GM23338 (cell line): ENCODE measurements around the gene DRGX. TPM values are rescaled to one million over a fixed set of nuclear protein-coding genes. Genes with fewer than 3 reads are reported as not detected.

Experiments
- ATAC-seq: fragments of 200-7000 bp; cut with Tn5 transposase; 3 replicates; pipeline ENCODE4 v1.9.1; 2020
- DNase-seq: peaks from one replicate; pipeline ENCODE4 v3.0.0-alpha.2; 2015; ENCODE audit warnings: low spot score
- H2AFZ ChIP-seq: fragments of 200-600 bp; sonication (generic); 2 replicates; pipeline ENCODE4 v1.8.0; 2016; ENCODE audit warnings: antibody characterized with exemption, mild to moderate bottlenecking, moderate library complexity
- H3F3A ChIP-seq: fragments of 200-600 bp; sonication (generic); replicated peaks from 2 replicates; pipeline ENCODE4 v1.8.0; 2017; ENCODE audit warnings: antibody characterized with exemption, mixed run types, low read depth
- H3K27ac ChIP-seq: fragments of 200-600 bp; sonication (generic); 2 replicates; pipeline ENCODE4 v1.6.1; 2016; ENCODE audit warnings: low read depth
- H3K27me3 ChIP-seq: fragments of 200-600 bp; sonication (generic); 2 replicates; pipeline ENCODE4 v1.8.0; 2016; ENCODE audit warnings: mild to moderate bottlenecking, mixed run types, moderate library complexity; ENCODE audit not compliant: insufficient read depth
- H3K36me3 ChIP-seq: fragments of 200-600 bp; sonication (generic); 2 replicates; pipeline ENCODE4 v1.8.0; 2016; ENCODE audit warnings: mild to moderate bottlenecking; ENCODE audit not compliant: insufficient read depth
- H3K4me1 ChIP-seq: fragments of 200-600 bp; sonication (generic); 2 replicates; pipeline ENCODE4 v1.8.0; 2016; ENCODE audit warnings: mild to moderate bottlenecking, moderate library complexity; ENCODE audit not compliant: insufficient read depth
- H3K4me2 ChIP-seq: fragments of 200-600 bp; sonication (generic); 2 replicates; pipeline ENCODE4 v1.7.1; 2017; ENCODE audit warnings: mixed run types
- H3K4me3 ChIP-seq: fragments of 200-600 bp; sonication (generic); 2 replicates; pipeline ENCODE4 v1.6.1; 2016; ENCODE audit warnings: mixed run types
- H3K79me2 ChIP-seq: fragments of 200-600 bp; sonication (generic); replicated peaks from 2 replicates; pipeline ENCODE4 v1.8.0; 2017; ENCODE audit warnings: mild to moderate bottlenecking; ENCODE audit not compliant: insufficient read depth
- H3K9me2 ChIP-seq: fragments of 200-600 bp; sonication (generic); 2 replicates; pipeline ENCODE4 v1.8.0; 2017; ENCODE audit not compliant: insufficient read depth
- H4K20me1 ChIP-seq: fragments of 200-600 bp; sonication (generic); replicated peaks from 2 replicates; pipeline ENCODE4 v1.8.0; 2017; ENCODE audit warnings: mild to moderate bottlenecking; ENCODE audit not compliant: insufficient read depth
- H3K27ac Mint-ChIP-seq: 2 replicates; pipeline ENCODE4 v1.8.0; 2020; ENCODE audit warnings: inconsistent platforms, mild to moderate bottlenecking, moderate library complexity, mixed read lengths
- H3K27me3 Mint-ChIP-seq: 3 replicates; pipeline ENCODE4 v1.8.0; 2022; ENCODE audit warnings: low read depth, mild to moderate bottlenecking, moderate library complexity, mixed read lengths, inconsistent platforms; ENCODE audit not compliant: insufficient read depth, poor library complexity
- H3K36me3 Mint-ChIP-seq: 3 replicates; pipeline ENCODE4 v1.8.0; 2021; ENCODE audit warnings: low read depth, mild to moderate bottlenecking, inconsistent platforms, moderate library complexity, mixed read lengths
- H3K4me1 Mint-ChIP-seq: 3 replicates; pipeline ENCODE4 v1.8.0; 2020; ENCODE audit warnings: mild to moderate bottlenecking, inconsistent platforms, mixed read lengths
- H3K4me3 Mint-ChIP-seq: 3 replicates; pipeline ENCODE4 v1.8.0; 2021; ENCODE audit warnings: moderate library complexity, mild to moderate bottlenecking, inconsistent platforms, mixed read lengths
- H3K9me3 Mint-ChIP-seq: 3 replicates; pipeline ENCODE4 v1.8.0; 2020; ENCODE audit warnings: moderate library complexity, mild to moderate bottlenecking, inconsistent platforms, mixed read lengths
- CREB1 ChIP-seq: fragments of 250-450 bp; sonication (Bioruptor Pico); IDR thresholded peaks from 2 replicates; pipeline ENCODE4 v1.5.0; 2020; ENCODE audit warnings: low read depth, mild to moderate bottlenecking, moderate library complexity
- CTCF ChIP-seq, 2 experiments: fragments of 200-600 bp in 1 of 2; sonication (generic) in 1 of 2; conservative IDR thresholded peaks; 2 replicates each; pipeline versions ENCODE4 v1.5.1 to v1.6.1; 2016 to 2017; ENCODE audit warnings: antibody characterized with exemption in 2 of 2, low read depth in 2 of 2, mild to moderate bottlenecking in 2 of 2, moderate library complexity in 1 of 2
- ETS1 ChIP-seq: IDR thresholded peaks from 2 replicates; pipeline ENCODE4 v1.6.1; 2016; ENCODE audit warnings: antibody characterized with exemption
- EZH2 ChIP-seq: fragments of 200-600 bp; sonication (generic); IDR thresholded peaks from one replicate; pipeline ENCODE4 v1.8.0; 2017; ENCODE audit warnings: antibody characterized with exemption, mild to moderate bottlenecking, low read depth; ENCODE audit not compliant: unreplicated experiment
- EZH2phosphoT487 ChIP-seq: fragments of 200-600 bp; sonication (generic); IDR thresholded peaks from one replicate; pipeline ENCODE4 v1.8.1; 2018; ENCODE audit warnings: antibody characterized with exemption; ENCODE audit not compliant: unreplicated experiment
- JUNB ChIP-seq: IDR thresholded peaks from one replicate; pipeline ENCODE4 v1.6.1; 2016; ENCODE audit warnings: antibody characterized with exemption; ENCODE audit not compliant: unreplicated experiment
- NANOG ChIP-seq: IDR thresholded peaks from 2 replicates; pipeline ENCODE4 v1.6.1; 2016; ENCODE audit warnings: antibody characterized with exemption, borderline replicate concordance
- POLR2AphosphoS5 ChIP-seq: IDR thresholded peaks from 2 replicates; pipeline ENCODE4 v1.6.1; 2016; ENCODE audit warnings: antibody characterized with exemption, low read depth
- REST ChIP-seq: IDR thresholded peaks from one replicate; pipeline ENCODE4 v1.6.1; 2018; ENCODE audit warnings: antibody characterized with exemption; ENCODE audit not compliant: unreplicated experiment
- STAT1 ChIP-seq: IDR thresholded peaks from one replicate; pipeline ENCODE4 v1.6.1; 2016; ENCODE audit warnings: antibody characterized with exemption; ENCODE audit not compliant: unreplicated experiment
- ZNF114 ChIP-seq: fragments of 250-450 bp; sonication (Bioruptor Pico); IDR thresholded peaks from 2 replicates; pipeline ENCODE4 v1.5.0; 2020; ENCODE audit warnings: mild to moderate bottlenecking, moderate library complexity
- ZNF331 ChIP-seq: fragments of 250-450 bp; sonication (Bioruptor Pico); IDR thresholded peaks from 2 replicates; pipeline ENCODE4 v1.5.0; 2020; ENCODE audit warnings: low read depth, mild to moderate bottlenecking, moderate library complexity
- ZNF462 ChIP-seq: fragments of 250-450 bp; sonication (Bioruptor Pico); IDR thresholded peaks from 2 replicates; pipeline ENCODE4 v1.5.0; 2020; ENCODE audit warnings: mild to moderate bottlenecking, moderate library complexity
- polyA plus RNA-seq: library from polyadenylated mRNA; unstranded; fragments of >200 nt; fragmentation: Nextera tagmentation; extraction: Ambion mirVana; gene quantifications from 2 replicates; pipeline ENCODE4 v1.2.1, GENCODE V29; 2016
- total RNA-seq: library from RNA; depleted of rRNA; stranded (reverse); fragments of >200 nt; shearing (Covaris generic); gene quantifications from 2 replicates; pipeline ENCODE4 v1.2.3, GENCODE V29; 2014

DRGX gene
- total and polyA plus RNA-seq, 2 experiments from 2014 or later: not detected

GRCh38 chr10:49366460-49366859 is 29.4 kb downstream of the DRGX start:
- Histone ChIP-seq H3K79me2 (no peaks in the 10 kb centered on the region), H3K27me3 (no peaks in the 10 kb centered on the region), H3K4me3 (no peak overlapping the region), H3F3A (no peaks in the 10 kb centered on the region), H3K4me1 (0 out of 2 replicates have a peak, but pooled peaks cover 3% of the 10 kb centered on the region), H4K20me1 (no peaks in the 10 kb centered on the region), H3K9me2 (no peaks in the 10 kb centered on the region), H3K27ac (no peak overlapping the region), H3K4me2 (no peak overlapping the region), H3K36me3 (no peaks in the 10 kb centered on the region), H2AFZ (no peak overlapping the region)
- no peak for ATAC-seq
- H3K4me3 Mint-ChIP-seq: no peak overlapping the region
- peaks cover 6% of the 10 kb centered on the region for H3K27me3 Mint-ChIP-seq
- no peak for DNase-seq
- peaks cover 7% of the 10 kb centered on the region; the same call in 2 of the 3 replicates for H3K4me1 Mint-ChIP-seq
- no peak overlapping the region for H3K27ac Mint-ChIP-seq
- H3K9me3 Mint-ChIP-seq: no peaks in the 10 kb centered on the region
- TF ChIP-seq EZH2phosphoT487 (no peak), CTCF (conservative IDR thresholded peaks at IDR 0.05; ENCODE audit: low read depth in 2 of 2) (no peak), ZNF114 (CRISPR knock-in tag) (no peak), EZH2 (no peak), NANOG (no peak), ZNF331 (CRISPR knock-in tag) (no peak), JUNB (no peak), REST (no peak), ETS1 (no peak), ZNF462 (no peak), CREB1 (CRISPR knock-in tag) (no peak), POLR2AphosphoS5 (no peak), STAT1 (no peak)
- no peaks in the 10 kb centered on the region for H3K36me3 Mint-ChIP-seq
